SW480 (cell line): ENCODE measurements around the gene SCAMP3.
"Not testable (repeated sequence)": the region's sequence is repeated elsewhere in the genome, so short reads cannot be mapped to it uniquely, and the experiment has no call there.

Source experiments
- DNase-seq: peaks from one replicate; pipeline ENCODE4 v3.0.0-alpha.2; 2016; ENCODE audit warnings: low spot score

Gene SCAMP3

GRCh38 chr1:155254714-155255242 is 7.4 kb downstream of the SCAMP3 start:
- no peak for DNase-seq

- DNase-seq: no peak
Observed at GRCh38 chr1:155254228-155254713, 7.9 kb downstream of the SCAMP3 start.

DNA sequence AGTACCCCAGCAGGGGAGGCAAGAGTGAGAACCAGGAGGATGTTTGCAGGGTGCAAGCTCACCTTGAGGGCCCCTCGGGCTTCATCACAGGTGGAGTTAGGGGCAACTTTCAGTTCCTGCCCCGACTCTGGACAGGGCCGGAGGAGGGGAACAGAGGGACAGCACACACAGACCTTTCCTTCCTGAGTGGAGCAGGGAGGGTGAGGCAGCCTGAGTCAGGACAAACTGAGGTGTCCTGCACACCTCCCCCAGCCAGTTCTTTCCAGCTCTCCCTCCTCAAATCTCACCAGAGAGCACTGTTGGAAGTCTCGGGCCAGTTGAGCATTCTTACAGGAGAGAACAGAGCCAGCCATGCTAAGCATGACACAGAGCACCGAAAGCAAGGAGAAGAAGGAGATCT is 8.4 kb downstream of the SCAMP3 start:
- DNase-seq: no peak

DNA sequence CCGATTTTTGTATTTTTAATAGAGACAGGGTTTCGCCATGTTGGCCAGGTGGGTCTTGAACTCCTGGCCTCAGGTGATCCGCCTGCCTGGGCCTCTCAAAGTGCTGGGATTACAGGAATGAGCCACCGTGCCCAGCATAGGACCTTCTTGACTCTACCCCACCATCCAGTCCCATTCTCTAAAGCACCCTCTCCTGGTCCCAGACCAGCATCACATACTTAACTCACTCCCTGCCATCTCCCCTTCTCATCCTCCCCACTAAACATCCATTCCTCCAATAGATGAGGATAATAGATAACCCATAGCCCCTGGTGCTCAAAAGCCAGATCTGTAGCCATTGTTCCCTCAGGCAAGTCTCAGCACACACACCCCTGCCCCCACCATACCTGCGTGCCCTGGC is 9.0 kb downstream of the SCAMP3 start:
- no peak for DNase-seq

DNA sequence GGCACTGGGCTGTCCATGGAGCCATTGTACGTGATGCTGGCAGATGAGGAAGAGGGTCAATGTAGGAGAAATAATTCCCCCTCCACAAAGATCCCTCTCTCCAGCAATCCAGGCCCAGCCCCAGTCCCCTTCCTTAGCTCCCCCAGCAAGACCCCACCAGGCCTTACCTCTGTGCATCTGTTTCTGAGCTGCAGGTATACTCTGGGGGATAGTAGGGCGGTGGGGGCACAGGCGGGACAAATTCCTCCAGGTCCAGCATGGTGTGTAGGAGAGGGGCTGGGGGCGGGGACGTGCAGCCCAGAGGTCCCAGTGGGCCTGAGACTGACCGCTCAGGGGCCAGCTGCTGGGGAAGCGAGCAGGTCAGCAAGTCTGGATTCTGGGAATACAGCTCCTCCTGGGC is 10.6 kb downstream of the SCAMP3 start:
- no peak for DNase-seq

DNA sequence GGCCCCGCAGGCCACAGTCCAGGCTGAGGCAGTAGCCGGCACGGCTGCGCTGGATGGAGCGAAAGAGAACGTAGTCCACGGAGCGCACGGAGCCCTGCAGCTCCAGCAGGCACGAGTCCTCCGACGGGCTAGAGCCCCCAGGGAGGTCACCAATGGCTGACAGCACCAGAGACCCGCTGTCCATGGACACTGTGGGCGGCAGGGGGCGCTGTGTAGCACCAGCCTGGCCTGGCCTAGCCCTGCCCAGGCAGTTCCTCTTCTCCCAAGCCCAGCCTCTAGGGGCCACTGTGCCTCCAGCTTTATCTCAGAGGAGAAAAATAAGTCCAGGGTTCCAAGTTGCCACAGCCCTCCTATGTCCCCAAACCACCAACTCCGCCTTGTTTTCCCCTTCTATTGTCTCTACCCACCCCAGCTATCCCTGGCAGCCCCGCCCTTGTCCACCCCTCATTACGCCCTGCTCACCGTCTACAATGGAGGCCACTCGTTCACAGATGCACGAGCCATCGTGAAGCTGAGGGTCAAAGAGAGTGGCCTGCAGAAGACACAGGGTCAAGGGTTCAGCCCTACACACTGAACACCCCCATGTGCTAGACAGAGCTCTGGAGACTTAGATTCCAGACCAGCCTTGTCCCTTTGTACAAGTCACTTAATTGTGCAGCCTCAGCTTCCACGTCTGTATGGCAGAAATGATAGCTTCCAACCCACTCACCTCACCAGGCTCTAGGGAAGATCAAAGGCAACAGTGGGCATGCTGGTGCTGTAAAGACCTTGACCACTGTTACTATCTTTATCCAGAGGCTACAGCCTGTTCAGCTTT is 11.3 kb downstream of the SCAMP3 start:
- DNase-seq: peak; percentile 89

GRCh38 chr1:155250246-155250632 is 11.9 kb downstream of the SCAMP3 start:
- no peak for DNase-seq

- no peak for DNase-seq
Observed at GRCh38 chr1:155247667-155248553, 14.2 kb downstream of the SCAMP3 start.

DNA sequence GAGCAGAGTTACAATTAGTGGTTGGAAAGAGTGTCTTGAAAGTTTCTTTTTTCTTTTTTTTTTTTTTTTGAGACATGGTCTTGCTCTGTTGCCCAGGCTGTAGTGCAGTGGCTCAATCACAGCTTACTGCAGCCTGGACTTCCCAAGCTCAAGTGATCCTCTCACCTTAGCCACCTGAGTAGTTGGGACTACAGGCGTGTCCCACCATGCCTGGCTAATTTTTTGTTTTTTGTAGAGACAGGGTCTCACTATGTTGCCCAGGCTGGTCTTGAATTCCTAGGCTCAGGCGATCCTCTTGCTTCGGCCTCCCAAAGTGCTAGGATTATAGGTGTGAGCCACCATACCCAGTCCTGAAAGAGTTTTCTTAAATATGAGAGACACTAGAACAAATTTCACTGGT is 15.4 kb downstream of the SCAMP3 start:
- DNase-seq: not testable (repeated sequence)

DNA sequence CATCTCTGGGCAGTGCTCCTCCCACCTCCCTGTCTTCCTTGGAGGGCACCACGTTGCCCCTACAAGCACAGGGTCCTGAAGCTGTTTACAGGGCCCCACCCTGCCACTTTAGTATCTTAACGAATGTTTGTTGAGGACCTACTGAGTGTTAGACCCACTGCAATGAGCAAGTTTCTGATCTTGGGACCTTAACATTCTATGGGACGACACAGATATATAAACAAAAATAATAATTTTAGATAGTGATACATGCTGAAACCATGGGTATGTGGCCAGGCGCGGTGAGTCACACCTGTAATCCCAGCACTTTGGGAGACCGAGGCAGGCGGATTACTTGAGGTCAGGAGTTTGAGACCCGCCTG is 17.0 kb downstream of the SCAMP3 start:
- no peak for DNase-seq

GRCh38 chr1:155244368-155245162 is 17.6 kb downstream of the SCAMP3 start:
- peak; percentile 96 for DNase-seq

- no peak for DNase-seq
Observed at GRCh38 chr1:155242805-155243358, 19.3 kb downstream of the SCAMP3 start.

GRCh38 chr1:155241841-155242264 is 20.3 kb downstream of the SCAMP3 start:
- peak; percentile 35 for DNase-seq

DNA sequence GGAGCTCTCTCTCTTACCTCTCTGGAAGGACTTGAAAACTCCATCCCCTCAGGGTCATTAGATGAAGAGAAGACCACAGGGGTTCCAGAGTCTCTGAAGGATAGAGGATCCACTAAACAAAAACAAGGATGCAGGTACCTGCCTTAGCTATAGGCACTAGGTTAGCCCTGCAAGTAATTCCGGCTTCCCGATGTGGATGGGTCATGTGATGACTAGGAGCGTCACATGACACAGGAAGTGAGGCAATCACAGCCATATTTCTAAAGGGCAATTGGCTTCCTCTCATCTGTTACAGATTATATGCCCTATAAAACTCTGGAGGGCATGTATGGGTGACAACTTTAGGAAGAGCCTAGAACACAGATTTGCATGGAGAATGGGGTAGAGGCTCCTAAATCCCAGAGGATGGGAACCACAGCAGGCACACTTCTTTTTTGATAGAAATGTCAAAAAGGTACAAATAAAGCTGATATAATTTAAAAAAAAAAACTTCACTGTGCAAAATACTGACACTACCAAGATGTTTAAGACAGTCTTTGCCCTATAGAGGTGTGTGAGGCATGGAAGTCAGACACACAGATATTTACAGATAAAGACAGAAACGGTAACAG is 21.0 kb downstream of the SCAMP3 start:
- DNase-seq: peak; percentile 69

DNA sequence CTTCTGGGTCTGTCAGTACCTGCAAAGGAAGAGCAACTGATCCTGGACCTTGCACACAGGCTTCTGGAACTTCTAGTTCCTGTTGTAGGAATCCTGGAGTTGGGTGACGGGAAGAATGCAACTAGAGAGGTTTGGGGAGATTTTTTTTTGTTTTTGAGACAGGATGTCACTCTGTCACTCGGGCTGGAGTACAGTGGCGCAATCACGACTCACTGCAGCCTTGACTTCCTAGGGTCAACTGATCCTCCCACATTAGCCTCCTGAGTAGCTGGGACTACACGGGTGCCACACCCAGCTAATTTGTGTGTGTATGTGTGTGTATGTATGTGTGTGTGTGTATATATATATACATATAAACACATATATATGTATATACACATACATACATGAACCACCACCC is 25.7 kb downstream of the SCAMP3 start:
- DNase-seq: no peak

DNA sequence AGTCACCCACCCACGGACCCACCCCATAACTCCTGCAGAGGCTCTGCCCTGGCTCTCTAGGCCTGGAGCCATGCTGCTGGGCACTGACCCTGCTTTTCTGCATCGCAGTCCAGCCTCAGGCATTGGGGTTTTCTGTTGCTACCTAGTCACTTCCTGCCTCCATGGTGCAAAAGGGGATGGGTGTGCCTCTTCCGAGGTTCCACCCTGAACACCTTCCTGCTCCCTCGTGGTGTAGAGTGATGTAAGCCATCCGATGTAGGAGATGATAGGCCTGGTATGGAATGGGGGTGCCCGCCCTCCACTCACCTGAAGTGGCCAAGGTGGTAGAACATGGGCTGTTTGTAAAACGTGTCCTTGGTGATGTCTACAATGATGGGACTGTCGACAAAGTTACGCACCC is 26.8 kb downstream of the SCAMP3 start:
- DNase-seq: not testable (repeated sequence)

DNA sequence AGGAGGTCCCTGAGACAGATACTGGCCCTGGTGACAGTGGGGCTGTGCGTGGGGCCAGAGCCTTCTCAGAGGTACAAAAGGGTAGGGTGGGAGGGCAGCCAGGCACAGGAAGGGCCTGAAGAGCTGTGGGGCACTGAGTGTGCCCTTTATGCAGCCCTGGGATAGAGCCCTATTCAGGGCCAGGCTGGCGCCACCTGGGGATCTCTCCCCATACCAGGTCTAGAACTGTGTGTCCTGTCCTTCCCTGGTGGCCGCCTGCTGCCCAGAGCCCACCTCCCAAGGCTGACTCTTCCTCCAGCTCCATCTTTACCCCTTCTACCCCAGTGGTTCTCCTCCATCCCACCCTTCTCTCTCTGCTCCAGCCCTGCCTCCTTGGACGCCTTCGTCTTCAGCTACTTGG is 28.7 kb downstream of the SCAMP3 start:
- DNase-seq: not testable (repeated sequence)

DNA sequence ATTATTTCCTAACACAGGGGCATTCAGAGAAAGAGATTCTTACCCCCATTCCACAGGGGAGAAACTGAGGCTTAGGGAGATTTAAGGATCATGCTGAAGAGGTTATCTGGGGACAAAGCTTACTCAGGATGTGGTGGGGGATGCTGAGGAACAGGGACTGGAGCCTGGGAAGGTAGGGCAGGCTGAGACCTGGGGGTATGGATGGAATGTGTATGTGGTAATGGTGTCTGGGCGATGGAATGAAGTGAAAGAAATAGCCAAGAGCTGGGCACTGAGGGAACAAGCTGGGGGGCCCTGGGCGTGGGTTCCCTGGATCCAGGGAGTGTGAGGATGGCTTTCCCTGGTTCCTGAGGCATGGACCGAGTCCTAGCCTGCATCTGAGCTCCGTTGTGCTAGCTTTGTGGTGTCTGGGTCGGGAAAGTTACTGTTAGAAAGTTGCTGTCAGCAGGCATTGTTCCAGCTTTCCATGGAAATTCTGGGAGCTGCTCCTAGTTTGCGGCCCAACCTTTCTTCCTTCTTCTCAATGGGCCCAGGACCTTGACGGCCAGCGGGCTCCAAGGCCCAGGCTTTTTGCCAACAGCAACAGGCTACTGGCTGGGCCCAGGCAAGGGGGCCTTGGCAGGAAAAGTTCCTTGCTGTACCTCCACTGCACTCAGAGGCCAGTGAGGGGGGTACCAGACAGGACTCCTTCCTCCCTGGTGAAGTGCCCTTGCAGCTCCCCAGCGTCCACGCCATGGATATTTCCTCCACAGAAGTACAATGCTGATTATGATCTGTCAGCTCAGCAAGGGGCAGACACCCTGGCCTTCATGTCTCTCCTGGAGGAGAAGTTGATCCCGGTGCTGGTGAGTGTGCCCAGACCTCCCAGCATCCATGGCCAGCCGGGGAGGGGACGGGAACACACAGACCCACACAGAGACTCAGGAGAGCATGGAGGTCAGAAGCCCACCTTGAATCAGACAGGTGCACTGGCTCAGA is 29.9 kb downstream of the SCAMP3 start:
- DNase-seq: not testable (repeated sequence)

GRCh38 chr1:155231302-155231701 is 30.9 kb downstream of the SCAMP3 start:
- not testable (repeated sequence) for DNase-seq

DNA sequence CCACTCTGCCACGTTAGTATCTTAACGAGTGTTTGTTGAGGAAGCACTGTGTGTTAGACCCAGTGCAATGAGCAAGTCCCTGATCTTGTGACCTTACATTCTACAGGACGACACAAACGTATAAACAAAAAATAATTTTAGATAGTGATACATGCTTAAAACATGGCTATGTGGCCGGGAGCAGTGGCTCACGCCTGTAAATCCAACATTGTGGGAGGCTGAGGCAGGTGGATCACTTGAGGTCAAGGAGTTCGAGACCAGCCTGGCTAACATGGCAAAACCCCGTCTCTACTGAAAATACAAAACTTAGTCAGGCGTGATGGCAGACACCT is 34.1 kb downstream of the SCAMP3 start:
- no peak for DNase-seq
